Body of pancreas (tissue), 4 donors: ENCODE data around the gene TM9SF1. TPM values are rescaled to one million over a fixed set of nuclear protein-coding genes. Genes with fewer than 3 reads are reported as not detected.

Experiments used
- ATAC-seq: fragments of 150-250 bp; one replicate; pipeline ENCODE4 v1.9.1; 2016
- DNase-seq, 4 donors: peaks; one replicate each; pipeline ENCODE4 v3.0.0-alpha.2; 2019
- H3K27ac ChIP-seq, 4 donors: fragments of 200-600 bp; sonication (generic); 1 replicate in 3 of 4; 2 replicates in 1 of 4; pipeline versions ENCODE4 v1.5.1 to v1.6.1; 2016 to 2019; ENCODE audit warnings: mild to moderate bottlenecking in 1 of 4, mixed read lengths in 1 of 4, moderate library complexity in 1 of 4
- H3K27me3 ChIP-seq, 2 donors: fragments of 200-600 bp; sonication (generic); one replicate each; pipeline ENCODE4 v1.6.0; 2016; ENCODE audit warnings: mild to moderate bottlenecking in 1 of 2
- H3K36me3 ChIP-seq, 2 donors: fragments of 200-600 bp; sonication (generic); replicated peaks in 1 of 2; 2 replicates each; pipeline ENCODE4 v1.5.1; 2016; ENCODE audit warnings: low read depth in 2 of 2; ENCODE audit not compliant: insufficient read depth in 1 of 2
- H3K4me1 ChIP-seq: fragments of 200-600 bp; sonication (generic); one replicate; pipeline ENCODE4 v1.6.0; 2016
- H3K4me3 ChIP-seq, 2 donors: fragments of 200-600 bp; sonication (generic); 1 replicate in 1 of 2; 2 replicates in 1 of 2; pipeline ENCODE4 v1.5.1; 2016 to 2019
- H3K9me3 ChIP-seq, 3 donors: fragments of 200-600 bp; sonication (generic); 1 replicate in 2 of 3; 2 replicates in 1 of 3; pipeline ENCODE4 v1.5.1; 2016
- POLR2A ChIP-seq, 3 donors: fragments of 450-650 bp; IDR thresholded peaks; one replicate each; pipeline ENCODE4 v1.6.1; 2016; ENCODE audit warnings: antibody characterized with exemption in 3 of 3, mild to moderate bottlenecking in 2 of 3
- WGBS, 2 donors: methylation state at CpG; one replicate each; pipeline ENCODE4 v1.1.5; 2017; 5-methylcytosine and 5-hydroxymethylcytosine counted together
- intact Hi-C: fragments of 100-400 bp; cut with DNase I; formaldehyde crosslinking; loops from one replicate; pipeline ENCODE4 v1.15.1; 2023
- total RNA-seq, 2 donors: library from RNA; depleted of rRNA; stranded (reverse); fragments of >200 nt; gene quantifications; one replicate each; pipeline ENCODE4 v1.1.0, GENCODE V29; 2016
- TF ChIP-seq, protein P1 (sequence below), 7 experiments: fragments of 450-650 bp in 4 of 7; fragments of 200-600 bp in 3 of 7; sonication (generic) in 3 of 7; IDR thresholded peaks; one replicate each; pipeline ENCODE4 v1.5.1; 2016 to 2019; ENCODE audit warnings: antibody characterized with exemption in 7 of 7

Gene TM9SF1
- total RNA-seq, 2 donors from 2014 or later: 57.9 to 59.7 TPM

DNA sequence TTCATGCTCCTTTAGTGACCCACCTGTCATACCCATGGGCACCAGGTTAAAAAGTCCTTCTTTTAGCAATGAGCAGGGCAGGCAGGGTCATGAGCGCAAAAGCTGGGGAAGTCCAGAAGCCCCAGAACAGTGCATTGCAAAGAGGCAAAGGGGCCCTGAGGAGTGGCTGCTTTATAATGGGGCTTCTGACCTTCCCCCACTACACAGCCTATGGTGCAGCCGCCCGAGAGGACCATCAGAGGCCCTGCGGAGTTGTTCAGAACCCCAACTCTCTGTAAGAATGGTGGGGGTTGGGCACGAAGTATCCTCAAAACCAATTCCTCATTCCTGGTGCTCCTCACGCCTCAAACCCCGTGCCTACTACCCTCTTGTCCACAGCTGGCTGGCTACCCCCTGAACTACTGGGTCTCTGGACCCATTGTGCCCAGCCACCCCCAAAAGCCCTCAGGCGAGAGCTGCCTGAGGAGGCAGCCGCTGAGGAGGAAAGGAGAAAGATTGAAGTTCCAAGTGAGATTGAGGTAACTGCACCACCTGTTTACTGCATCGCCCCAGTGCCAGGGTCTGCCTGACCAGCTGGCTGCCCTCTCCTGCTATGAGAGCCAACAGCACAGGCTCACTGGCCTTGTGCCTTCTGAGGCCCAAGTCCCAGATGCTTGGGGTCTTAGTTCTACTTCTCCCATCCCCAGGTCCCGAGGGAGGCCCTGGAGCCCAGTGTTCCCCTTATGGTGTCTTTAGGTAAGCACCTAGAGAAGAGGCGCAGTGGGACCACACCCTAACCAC is 16.7 kb downstream of the TM9SF1 start:
- Histone ChIP-seq H3K4me1 (no peaks in the 10 kb centered on the region), H3K27me3 (no peaks in the 10 kb centered on the region), H3K27ac (no peak overlapping the region), H3K4me3 (no peak overlapping the region), H3K36me3 (peaks cover 14 to 26% of the 10 kb centered on the region in 2 donors), H3K9me3 (no peaks in the 10 kb centered on the region)
- WGBS, 2 donors: 86 to 88% methylated on average over 12 of the region's 12 CpGs
- no peak for TF ChIP-seq POLR2A (IDR thresholded peaks at IDR 0.05)
- TF ChIP-seq, protein P1, sequence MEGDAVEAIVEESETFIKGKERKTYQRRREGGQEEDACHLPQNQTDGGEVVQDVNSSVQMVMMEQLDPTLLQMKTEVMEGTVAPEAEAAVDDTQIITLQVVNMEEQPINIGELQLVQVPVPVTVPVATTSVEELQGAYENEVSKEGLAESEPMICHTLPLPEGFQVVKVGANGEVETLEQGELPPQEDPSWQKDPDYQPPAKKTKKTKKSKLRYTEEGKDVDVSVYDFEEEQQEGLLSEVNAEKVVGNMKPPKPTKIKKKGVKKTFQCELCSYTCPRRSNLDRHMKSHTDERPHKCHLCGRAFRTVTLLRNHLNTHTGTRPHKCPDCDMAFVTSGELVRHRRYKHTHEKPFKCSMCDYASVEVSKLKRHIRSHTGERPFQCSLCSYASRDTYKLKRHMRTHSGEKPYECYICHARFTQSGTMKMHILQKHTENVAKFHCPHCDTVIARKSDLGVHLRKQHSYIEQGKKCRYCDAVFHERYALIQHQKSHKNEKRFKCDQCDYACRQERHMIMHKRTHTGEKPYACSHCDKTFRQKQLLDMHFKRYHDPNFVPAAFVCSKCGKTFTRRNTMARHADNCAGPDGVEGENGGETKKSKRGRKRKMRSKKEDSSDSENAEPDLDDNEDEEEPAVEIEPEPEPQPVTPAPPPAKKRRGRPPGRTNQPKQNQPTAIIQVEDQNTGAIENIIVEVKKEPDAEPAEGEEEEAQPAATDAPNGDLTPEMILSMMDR (IDR thresholded peaks at IDR 0.05): no peak
- no peak for DNase-seq
- intact Hi-C loops: no loop called here
- ATAC-seq: no peak

DNA sequence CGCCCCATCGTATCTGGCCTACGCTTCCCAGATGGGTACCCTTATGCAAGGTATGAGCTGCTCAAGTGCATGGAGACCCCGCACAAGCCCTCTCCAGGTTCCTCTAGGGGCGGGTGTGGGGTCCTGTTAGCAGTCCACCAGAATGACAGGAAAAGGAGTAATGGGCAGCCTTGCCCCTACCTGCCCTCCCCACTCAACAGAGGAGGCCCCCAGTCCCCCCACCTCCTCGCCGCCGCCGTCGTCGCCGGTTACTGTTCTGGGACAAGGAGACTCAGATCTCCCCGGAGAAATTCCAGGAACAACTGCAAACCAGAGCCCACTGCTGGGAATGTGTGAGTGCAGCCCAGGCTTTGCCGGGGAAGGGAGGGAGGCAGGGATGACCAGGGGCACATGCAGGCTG is 17.4 kb downstream of the TM9SF1 start:
- 92 to 94% methylated on average over 11 to 13 of the region's 14 CpGs for WGBS, 2 donors
- intact Hi-C loops: no loop called here
- no peak for DNase-seq
- no peaks in the 10 kb centered on the region for H3K4me1 ChIP-seq
- TF ChIP-seq, protein P1 (IDR thresholded peaks at IDR 0.05): no peak
- no peak for TF ChIP-seq POLR2A (IDR thresholded peaks at IDR 0.05)
- no peak overlapping the region for H3K4me3 ChIP-seq
- no peaks in the 10 kb centered on the region for H3K27me3 ChIP-seq
- no peak for ATAC-seq
- H3K9me3 ChIP-seq: no peaks in the 10 kb centered on the region
- no peak overlapping the region for H3K27ac ChIP-seq
- H3K36me3 ChIP-seq: peaks cover 7 to 19% of the 10 kb centered on the region in 2 donors

DNA sequence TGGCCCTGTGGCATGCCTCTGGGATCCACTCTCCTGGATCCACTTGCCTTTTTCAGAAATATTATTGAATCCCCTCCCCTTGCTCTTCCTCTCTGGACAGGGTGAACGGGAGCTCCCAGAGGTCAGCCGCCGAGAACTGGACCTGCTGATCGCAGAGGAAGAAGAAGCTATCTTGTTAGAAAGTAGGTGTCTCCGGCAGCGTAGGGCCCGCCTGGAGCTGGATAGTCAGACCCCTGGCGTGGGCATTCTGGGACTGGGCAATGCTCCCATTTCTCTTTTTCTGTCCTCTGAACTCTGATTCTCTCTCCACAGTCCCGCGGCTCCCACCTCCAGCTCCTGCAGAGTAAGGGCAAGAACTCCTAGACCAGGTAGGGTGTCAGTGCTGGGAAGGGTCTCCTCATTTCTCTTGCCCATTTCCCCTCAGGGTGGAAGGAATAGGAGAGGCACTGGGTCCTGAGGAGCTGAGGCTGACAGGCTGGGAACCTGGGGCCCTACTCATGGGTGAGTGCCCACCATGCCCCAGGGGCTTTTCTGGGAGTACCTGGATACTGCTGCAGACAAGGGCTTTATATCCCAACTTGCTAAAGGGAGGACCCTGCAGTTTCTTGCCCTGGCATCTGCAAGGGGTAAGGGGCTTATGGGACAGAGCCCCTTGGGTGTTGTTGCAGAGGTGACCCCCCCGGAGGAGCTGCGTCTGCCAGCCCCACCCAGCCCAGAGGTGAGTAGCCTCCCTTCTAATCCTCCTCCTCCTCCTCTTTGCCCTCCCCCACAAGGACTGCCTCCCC is 18.0 kb downstream of the TM9SF1 start:
- ATAC-seq (no peak), DNase-seq (no peak)
- Histone ChIP-seq H3K4me1 (no peaks in the 10 kb centered on the region), H3K4me3 (no peak overlapping the region), H3K27me3 (no peaks in the 10 kb centered on the region), H3K27ac (no peak overlapping the region), H3K9me3 (no peaks in the 10 kb centered on the region), H3K36me3 (peaks cover 5 to 12% of the 10 kb centered on the region in 2 donors)
- intact Hi-C loops: no loop called here
- 86 to 88% methylated on average over 11 to 12 of the region's 12 CpGs for WGBS, 2 donors
- TF ChIP-seq, protein P1 (IDR thresholded peaks at IDR 0.05): no peak
- no peak for TF ChIP-seq POLR2A (IDR thresholded peaks at IDR 0.05)

DNA sequence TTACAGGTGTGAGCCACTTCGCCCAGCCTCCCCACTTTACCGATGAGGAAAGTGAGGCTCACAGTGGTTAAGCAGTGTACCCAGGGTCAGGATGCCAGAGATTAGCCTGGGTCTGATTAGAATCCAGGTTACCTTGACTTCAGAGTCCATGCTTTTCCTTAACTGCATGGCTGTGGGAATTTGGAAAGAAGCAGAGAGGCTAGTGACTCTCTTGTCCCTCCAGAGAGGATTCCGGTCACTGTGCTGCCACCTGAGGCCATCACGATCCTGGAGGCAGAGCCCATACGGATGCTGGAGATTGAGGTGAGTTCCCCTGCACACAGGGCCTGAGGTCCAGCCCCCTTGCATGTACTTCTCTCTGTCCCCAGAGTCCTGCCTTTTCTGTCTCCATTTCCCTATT is 18.6 kb downstream of the TM9SF1 start:
- peaks cover 5 to 12% of the 10 kb centered on the region in 2 donors for H3K36me3 ChIP-seq
- no peak overlapping the region for H3K4me3 ChIP-seq
- H3K27ac ChIP-seq: no peak overlapping the region
- 94 to 96% methylated on average over 3 to 5 of the region's 5 CpGs for WGBS, 2 donors
- H3K27me3 ChIP-seq: no peaks in the 10 kb centered on the region
- TF ChIP-seq, protein P1 (IDR thresholded peaks at IDR 0.05): no peak
- TF ChIP-seq POLR2A (IDR thresholded peaks at IDR 0.05): no peak
- intact Hi-C loops: no loop called here
- H3K4me1 ChIP-seq: no peaks in the 10 kb centered on the region
- H3K9me3 ChIP-seq: no peaks in the 10 kb centered on the region
- ATAC-seq (no peak), DNase-seq (no peak)
